ENCODE data around the gene GBP5. TPM values are rescaled to one million over a fixed set of nuclear protein-coding genes. Genes with fewer than 3 reads are reported as not detected.

The GBP5 gene
- total and polyA plus RNA-seq, 2 of the 13 experiments (the other 11 are each of a cell fraction or from before 2014, with no cell fraction given): 0.01 TPM; not detected in 1

DNA sequence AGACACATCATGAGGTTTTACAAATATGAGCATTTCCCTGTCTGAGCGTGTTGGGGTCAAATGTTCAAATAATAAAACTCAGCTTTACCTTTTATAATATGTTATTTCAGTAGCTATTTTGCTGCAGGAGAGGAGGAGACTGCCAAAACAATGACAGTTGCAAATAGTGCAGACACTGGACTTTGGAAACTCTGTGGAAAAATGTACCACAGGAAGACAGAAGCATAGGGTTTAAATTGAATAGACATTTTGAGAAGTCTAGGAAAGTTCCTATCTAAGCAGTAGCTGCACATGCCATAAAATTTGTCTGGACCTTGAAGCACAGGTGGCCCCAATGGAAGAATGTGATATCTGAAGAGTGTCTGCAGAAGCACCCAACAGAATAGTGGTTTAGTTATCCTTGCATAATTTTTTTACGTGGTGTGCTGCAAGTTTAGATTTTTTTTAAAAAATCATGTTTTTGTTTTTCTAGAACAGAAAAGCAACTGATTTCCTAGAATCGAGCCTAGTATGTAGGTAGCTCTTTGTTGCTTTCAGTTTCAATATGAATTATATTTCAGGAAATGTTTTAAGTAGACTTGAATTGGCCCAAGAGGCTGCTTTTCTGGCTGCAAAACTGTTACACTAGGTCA lies 14.0 kb upstream of the GBP5 start:
- no peak overlapping the region for H2AFZ ChIP-seq (ENCODE audit: low read length)
- FAIRE-seq: no peak
- H4K20me1 ChIP-seq (ENCODE audit: insufficient read depth, low read length): no peaks in the 10 kb centered on the region
- H3K9ac ChIP-seq (ENCODE audit: insufficient read depth, low read depth, low read length): no peak overlapping the region
- ChIA-PET POLR2A (no interaction called here), CTCF (ENCODE audit: low intra/inter-chr PET ratio, low total read pairs) (no interaction called here)
- H3K36me3 ChIP-seq (replicated peaks in 1 of 2; ENCODE audit: control insufficient read depth in 1 of 2, insufficient read depth in 2 of 2, low read length in 2 of 2): no peaks in the 10 kb centered on the region
- no peak overlapping the region for H3K4me3 ChIP-seq (replicated peaks in 1 of 3; ENCODE audit: insufficient read depth in 1 of 3, low read depth in 2 of 3, low read length in 3 of 3)
- no peak overlapping the region for H3K27ac ChIP-seq (ENCODE audit: extremely low read length, insufficient read depth, low read length)
- intact Hi-C loops (cut with micrococcal nuclease; ENCODE audit: unreplicated experiment): no loop called here
- BruUV-seq (replicated peaks): no TSS peak
- in situ Hi-C loops (cut with HindIII; ENCODE audit: extremely low pct_ligation_motif_present, low pct_unique_long_range_greater_than_20kb): no loop called here
- no peak overlapping the region for H3K4me2 ChIP-seq (ENCODE audit: low read depth, low read length)
- ATAC-seq: no peak
- WGBS (ENCODE audit: low lambda C conversion rate): 18% methylated on average over 3 of the region's 3 CpGs
- no peaks in the 10 kb centered on the region for H3K27me3 ChIP-seq (ENCODE audit: control insufficient read depth in 1 of 2, insufficient read depth in 2 of 2, low read length in 2 of 2)
- no peaks in the 10 kb centered on the region for H3K9me3 ChIP-seq (ENCODE audit: low read length)
- H3K79me2 ChIP-seq (ENCODE audit: insufficient read depth, low read length): no peaks in the 10 kb centered on the region
- DNase-seq (ENCODE audit: low spot score): no peak
- no peaks in the 10 kb centered on the region for H3K4me1 ChIP-seq (ENCODE audit: insufficient read depth, low read length)
- TF ChIP-seq CAMTA2 (CRISPR knock-in tag; IDR thresholded peaks at IDR 0.05; ENCODE audit: borderline replicate concordance): no peak
- TF ChIP-seq, protein P1, sequence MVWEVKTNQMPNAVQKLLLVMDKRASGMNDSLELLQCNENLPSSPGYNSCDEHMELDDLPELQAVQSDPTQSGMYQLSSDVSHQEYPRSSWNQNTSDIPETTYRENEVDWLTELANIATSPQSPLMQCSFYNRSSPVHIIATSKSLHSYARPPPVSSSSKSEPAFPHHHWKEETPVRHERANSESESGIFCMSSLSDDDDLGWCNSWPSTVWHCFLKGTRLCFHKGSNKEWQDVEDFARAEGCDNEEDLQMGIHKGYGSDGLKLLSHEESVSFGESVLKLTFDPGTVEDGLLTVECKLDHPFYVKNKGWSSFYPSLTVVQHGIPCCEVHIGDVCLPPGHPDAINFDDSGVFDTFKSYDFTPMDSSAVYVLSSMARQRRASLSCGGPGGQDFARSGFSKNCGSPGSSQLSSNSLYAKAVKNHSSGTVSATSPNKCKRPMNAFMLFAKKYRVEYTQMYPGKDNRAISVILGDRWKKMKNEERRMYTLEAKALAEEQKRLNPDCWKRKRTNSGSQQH (CRISPR knock-in tag; IDR thresholded peaks at IDR 0.05; ENCODE audit: low read depth): no peak
- TF ChIP-seq ZNF101 (CRISPR knock-in tag; IDR thresholded peaks at IDR 0.05; ENCODE audit: borderline replicate concordance, low read depth): no peak
- TF ChIP-seq, protein P2, sequence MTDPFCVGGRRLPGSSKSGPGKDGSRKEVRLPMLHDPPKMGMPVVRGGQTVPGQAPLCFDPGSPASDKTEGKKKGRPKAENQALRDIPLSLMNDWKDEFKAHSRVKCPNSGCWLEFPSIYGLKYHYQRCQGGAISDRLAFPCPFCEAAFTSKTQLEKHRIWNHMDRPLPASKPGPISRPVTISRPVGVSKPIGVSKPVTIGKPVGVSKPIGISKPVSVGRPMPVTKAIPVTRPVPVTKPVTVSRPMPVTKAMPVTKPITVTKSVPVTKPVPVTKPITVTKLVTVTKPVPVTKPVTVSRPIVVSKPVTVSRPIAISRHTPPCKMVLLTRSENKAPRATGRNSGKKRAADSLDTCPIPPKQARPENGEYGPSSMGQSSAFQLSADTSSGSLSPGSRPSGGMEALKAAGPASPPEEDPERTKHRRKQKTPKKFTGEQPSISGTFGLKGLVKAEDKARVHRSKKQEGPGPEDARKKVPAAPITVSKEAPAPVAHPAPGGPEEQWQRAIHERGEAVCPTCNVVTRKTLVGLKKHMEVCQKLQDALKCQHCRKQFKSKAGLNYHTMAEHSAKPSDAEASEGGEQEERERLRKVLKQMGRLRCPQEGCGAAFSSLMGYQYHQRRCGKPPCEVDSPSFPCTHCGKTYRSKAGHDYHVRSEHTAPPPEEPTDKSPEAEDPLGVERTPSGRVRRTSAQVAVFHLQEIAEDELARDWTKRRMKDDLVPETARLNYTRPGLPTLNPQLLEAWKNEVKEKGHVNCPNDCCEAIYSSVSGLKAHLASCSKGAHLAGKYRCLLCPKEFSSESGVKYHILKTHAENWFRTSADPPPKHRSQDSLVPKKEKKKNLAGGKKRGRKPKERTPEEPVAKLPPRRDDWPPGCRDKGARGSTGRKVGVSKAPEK (CRISPR knock-in tag; IDR thresholded peaks at IDR 0.05; ENCODE audit: borderline replicate concordance): no peak
- TF ChIP-seq ZNF34 (CRISPR knock-in tag; IDR thresholded peaks at IDR 0.05; ENCODE audit: borderline replicate concordance): no peak
- TF ChIP-seq HCFC1 (IDR thresholded peaks at IDR 0.05; ENCODE audit: low read depth, low read length): no peak
- no peak for TF ChIP-seq ZNF501 (CRISPR knock-in tag; IDR thresholded peaks at IDR 0.05)
- TF ChIP-seq SOX5 (CRISPR knock-in tag; IDR thresholded peaks at IDR 0.05; ENCODE audit: borderline replicate concordance): no peak
- TF ChIP-seq, protein P3, sequence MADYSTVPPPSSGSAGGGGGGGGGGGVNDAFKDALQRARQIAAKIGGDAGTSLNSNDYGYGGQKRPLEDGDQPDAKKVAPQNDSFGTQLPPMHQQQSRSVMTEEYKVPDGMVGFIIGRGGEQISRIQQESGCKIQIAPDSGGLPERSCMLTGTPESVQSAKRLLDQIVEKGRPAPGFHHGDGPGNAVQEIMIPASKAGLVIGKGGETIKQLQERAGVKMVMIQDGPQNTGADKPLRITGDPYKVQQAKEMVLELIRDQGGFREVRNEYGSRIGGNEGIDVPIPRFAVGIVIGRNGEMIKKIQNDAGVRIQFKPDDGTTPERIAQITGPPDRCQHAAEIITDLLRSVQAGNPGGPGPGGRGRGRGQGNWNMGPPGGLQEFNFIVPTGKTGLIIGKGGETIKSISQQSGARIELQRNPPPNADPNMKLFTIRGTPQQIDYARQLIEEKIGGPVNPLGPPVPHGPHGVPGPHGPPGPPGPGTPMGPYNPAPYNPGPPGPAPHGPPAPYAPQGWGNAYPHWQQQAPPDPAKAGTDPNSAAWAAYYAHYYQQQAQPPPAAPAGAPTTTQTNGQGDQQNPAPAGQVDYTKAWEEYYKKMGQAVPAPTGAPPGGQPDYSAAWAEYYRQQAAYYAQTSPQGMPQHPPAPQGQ (CRISPR knock-in tag; IDR thresholded peaks at IDR 0.05; ENCODE audit: borderline replicate concordance): no peak
- TF ChIP-seq, protein P4, sequence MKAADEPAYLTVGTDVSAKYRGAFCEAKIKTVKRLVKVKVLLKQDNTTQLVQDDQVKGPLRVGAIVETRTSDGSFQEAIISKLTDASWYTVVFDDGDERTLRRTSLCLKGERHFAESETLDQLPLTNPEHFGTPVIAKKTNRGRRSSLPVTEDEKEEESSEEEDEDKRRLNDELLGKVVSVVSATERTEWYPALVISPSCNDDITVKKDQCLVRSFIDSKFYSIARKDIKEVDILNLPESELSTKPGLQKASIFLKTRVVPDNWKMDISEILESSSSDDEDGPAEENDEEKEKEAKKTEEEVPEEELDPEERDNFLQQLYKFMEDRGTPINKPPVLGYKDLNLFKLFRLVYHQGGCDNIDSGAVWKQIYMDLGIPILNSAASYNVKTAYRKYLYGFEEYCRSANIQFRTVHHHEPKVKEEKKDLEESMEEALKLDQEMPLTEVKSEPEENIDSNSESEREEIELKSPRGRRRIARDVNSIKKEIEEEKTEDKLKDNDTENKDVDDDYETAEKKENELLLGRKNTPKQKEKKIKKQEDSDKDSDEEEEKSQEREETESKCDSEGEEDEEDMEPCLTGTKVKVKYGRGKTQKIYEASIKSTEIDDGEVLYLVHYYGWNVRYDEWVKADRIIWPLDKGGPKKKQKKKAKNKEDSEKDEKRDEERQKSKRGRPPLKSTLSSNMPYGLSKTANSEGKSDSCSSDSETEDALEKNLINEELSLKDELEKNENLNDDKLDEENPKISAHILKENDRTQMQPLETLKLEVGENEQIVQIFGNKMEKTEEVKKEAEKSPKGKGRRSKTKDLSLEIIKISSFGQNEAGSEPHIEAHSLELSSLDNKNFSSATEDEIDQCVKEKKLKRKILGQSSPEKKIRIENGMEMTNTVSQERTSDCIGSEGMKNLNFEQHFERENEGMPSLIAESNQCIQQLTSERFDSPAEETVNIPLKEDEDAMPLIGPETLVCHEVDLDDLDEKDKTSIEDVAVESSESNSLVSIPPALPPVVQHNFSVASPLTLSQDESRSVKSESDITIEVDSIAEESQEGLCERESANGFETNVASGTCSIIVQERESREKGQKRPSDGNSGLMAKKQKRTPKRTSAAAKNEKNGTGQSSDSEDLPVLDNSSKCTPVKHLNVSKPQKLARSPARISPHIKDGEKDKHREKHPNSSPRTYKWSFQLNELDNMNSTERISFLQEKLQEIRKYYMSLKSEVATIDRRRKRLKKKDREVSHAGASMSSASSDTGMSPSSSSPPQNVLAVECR (CRISPR knock-in tag; IDR thresholded peaks at IDR 0.05; ENCODE audit: borderline replicate concordance): no peak
- TF ChIP-seq ZNF205 (CRISPR knock-in tag; IDR thresholded peaks at IDR 0.05): no peak
- TF ChIP-seq ASH2L (IDR thresholded peaks at IDR 0.05; ENCODE audit: insufficient read length, low read depth, low read length): no peak
- no peak for TF ChIP-seq KAT8 (CRISPR knock-in tag; IDR thresholded peaks at IDR 0.05)
